DND-41 (cell line): Measurements from ENCODE around the gene HSP90AB1.

Experiments
- CTCF ChIP-seq: IDR thresholded peaks from 2 replicates; pipeline ENCODE4 v1.5.1; 2012; ENCODE audit warnings: borderline replicate concordance, low read length, moderate library complexity, mild to moderate bottlenecking; ENCODE audit not compliant: poor library complexity, severe bottlenecking; ENCODE audit errors: extremely low read depth
- EZH2 ChIP-seq: IDR thresholded peaks from 3 replicates; pipeline ENCODE4 v1.6.1; 2012; ENCODE audit warnings: borderline replicate concordance, low read depth, mild to moderate bottlenecking, moderate library complexity, low read length, inconsistent platforms; ENCODE audit not compliant: severe bottlenecking

DNA sequence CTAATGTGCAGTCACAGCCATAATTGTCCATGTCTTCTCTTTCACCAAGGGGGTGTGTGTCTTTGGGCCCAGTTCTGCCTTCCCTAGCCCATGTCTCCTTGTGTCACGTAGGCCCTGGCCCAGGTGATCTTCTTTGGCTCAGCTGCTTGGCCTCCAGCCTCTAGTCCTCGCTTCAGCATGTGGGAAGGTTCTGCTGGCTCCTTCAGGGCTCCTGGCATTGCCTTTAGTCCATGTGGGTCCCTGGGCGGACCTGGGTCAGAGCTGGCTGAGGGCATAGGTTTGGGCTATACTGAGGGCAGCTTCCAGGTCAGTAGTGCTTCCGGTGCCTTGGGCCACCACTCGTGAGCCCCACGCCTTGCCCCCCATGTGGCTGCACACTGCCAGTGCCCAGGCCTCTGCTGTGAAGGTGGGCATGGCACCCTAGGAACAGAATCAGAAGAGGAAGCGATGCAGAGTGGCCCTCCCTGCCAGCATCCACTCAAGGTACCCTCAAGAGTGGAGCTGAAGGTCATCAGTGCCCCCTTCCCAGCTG, 53.5 kb downstream of the HSP90AB1 start:
- TF ChIP-seq CTCF (no peak), EZH2 (no peak)
